SK-N-SH (cell line): Measurements from ENCODE around the gene MARCHF10. TPM values are rescaled to one million over a fixed set of nuclear protein-coding genes. Genes with fewer than 3 reads are reported as not detected.

ENCODE experiments used
- CTCF ChIA-PET: fragments of 300-600, 350-600 bp; formaldehyde crosslinking; extraction: SDS; loops from one replicate; lab custom pipeline; 2021; lab: Yijun Ruan, JAX
- POLR2A ChIA-PET: fragments of 350-600 bp; sonication (Branson Sonifier 250); formaldehyde crosslinking; extraction: SDS; loops from one replicate; lab custom pipeline; 2020; ENCODE audit warnings: antibody characterized with exemption, inconsistent platforms; lab: Yijun Ruan, JAX
- DNase-seq: peaks from one replicate; pipeline ENCODE4 v3.0.0; 2012
- H2AFZ ChIP-seq: fragments of 200-600 bp; sonication (generic); 2 replicates; pipeline ENCODE4 v1.8.1; 2016; ENCODE audit warnings: antibody characterized with exemption, mild to moderate bottlenecking, low read depth
- H3F3A ChIP-seq: fragments of 200-600 bp; sonication (generic); replicated peaks from 2 replicates; pipeline ENCODE3; 2016; ENCODE audit warnings: antibody characterized with exemption, mild to moderate bottlenecking; ENCODE audit not compliant: insufficient read depth
- H3K27ac ChIP-seq, 2 experiments: fragments of 200-500 bp in 1 of 2; fragments of 200-600 bp in 1 of 2; sonication (Bioruptor generic) in 1 of 2; sonication (generic), shearing (Covaris generic) in 1 of 2; 2 replicates each; pipeline versions ENCODE4 v1.5.1 to v1.6.1; 2014 to 2016; ENCODE audit warnings: low read depth in 2 of 2, inconsistent platforms in 1 of 2, low read length in 1 of 2, mild to moderate bottlenecking in 1 of 2, mixed read lengths in 1 of 2
- H3K27me3 ChIP-seq: fragments of 200-600 bp; sonication (generic), shearing (Covaris generic); 2 replicates; pipeline ENCODE4 v1.6.1; 2016; ENCODE audit warnings: mixed run types; ENCODE audit not compliant: insufficient read depth
- H3K36me3 ChIP-seq, 2 experiments: fragments of 200-500 bp in 1 of 2; fragments of 200-600 bp in 1 of 2; sonication (Bioruptor generic) in 1 of 2; sonication (generic) in 1 of 2; replicated peaks in 1 of 2; 2 replicates each; pipeline versions ENCODE3 to v1.5.1; 2014 to 2016; ENCODE audit warnings: low read length in 1 of 2, mild to moderate bottlenecking in 1 of 2; ENCODE audit not compliant: insufficient read depth in 2 of 2, control insufficient read depth in 1 of 2
- H3K4me1 ChIP-seq, 2 experiments: fragments of 200-500 bp in 1 of 2; fragments of 200-600 bp in 1 of 2; sonication (Bioruptor generic) in 1 of 2; sonication (generic), shearing (Covaris generic) in 1 of 2; 2 replicates each; pipeline versions ENCODE4 v1.5.1 to v1.6.1; 2014 to 2016; ENCODE audit warnings: low read depth in 1 of 2, low read length in 1 of 2, mixed run types in 1 of 2; ENCODE audit not compliant: insufficient read depth in 2 of 2, control insufficient read depth in 1 of 2
- H3K4me2 ChIP-seq: fragments of 200-600 bp; sonication (generic), shearing (Covaris generic); 2 replicates; pipeline ENCODE4 v1.6.1; 2017; ENCODE audit warnings: mixed run types
- H3K4me3 ChIP-seq, 2 experiments: fragments of 200-500 bp in 1 of 2; fragments of 200-600 bp in 1 of 2; sonication (Bioruptor generic) in 1 of 2; sonication (generic), shearing (Covaris generic) in 1 of 2; 2 replicates each; pipeline versions ENCODE4 v1.5.1 to v1.8.1; 2014 to 2016; ENCODE audit warnings: low read depth in 2 of 2, inconsistent platforms in 1 of 2, low read length in 1 of 2, mild to moderate bottlenecking in 1 of 2, mixed read lengths in 1 of 2, moderate library complexity in 1 of 2
- H3K79me2 ChIP-seq: fragments of 200-600 bp; sonication (generic); 2 replicates; pipeline ENCODE4 v1.8.1; 2017; ENCODE audit warnings: mild to moderate bottlenecking; ENCODE audit not compliant: insufficient read depth
- H3K9ac ChIP-seq: fragments of 200-600 bp; sonication (generic); 2 replicates; pipeline ENCODE4 v1.6.1; 2017; ENCODE audit warnings: mixed run types
- H3K9me2 ChIP-seq: fragments of 200-600 bp; sonication (generic); 2 replicates; pipeline ENCODE4 v1.6.1; 2017; ENCODE audit warnings: mixed run types
- H3K9me3 ChIP-seq: fragments of 200-600 bp; sonication (generic); 2 replicates; pipeline ENCODE4 v1.6.1; 2017; ENCODE audit warnings: mixed run types, mild to moderate bottlenecking, moderate library complexity
- H4K20me1 ChIP-seq: fragments of 200-600 bp; sonication (generic); 2 replicates; pipeline ENCODE4 v1.6.1; 2017; ENCODE audit warnings: mild to moderate bottlenecking, mixed run types; ENCODE audit not compliant: insufficient read depth
- CHD2 ChIP-seq: fragments of 150-350 bp; IDR thresholded peaks from 2 replicates; pipeline ENCODE4 v1.6.1; 2018; ENCODE audit warnings: low read length; ENCODE audit not compliant: partially characterized antibody
- ELF1 ChIP-seq: IDR thresholded peaks from 2 replicates; pipeline ENCODE4 v1.4.0; 2012
- EP300 ChIP-seq, 2 experiments: IDR thresholded peaks; 2 replicates each; pipeline versions ENCODE4 v1.4.0 to v1.6.1; 2012; ENCODE audit warnings: borderline replicate concordance in 1 of 2, low read depth in 1 of 2, low read length in 1 of 2
- EZH2phosphoT487 ChIP-seq: fragments of 200-600 bp; sonication (generic); IDR thresholded peaks from 2 replicates; pipeline ENCODE4 v1.6.1; 2017; ENCODE audit warnings: low read depth, mixed run types, mild to moderate bottlenecking, antibody characterized with exemption, moderate library complexity, borderline replicate concordance
- FOSL2 ChIP-seq: IDR thresholded peaks from 2 replicates; pipeline ENCODE4 v1.4.0; 2012; ENCODE audit warnings: low read depth, mild to moderate bottlenecking, moderate library complexity, borderline replicate concordance
- FOXJ3 ChIP-seq: sonication (generic); formaldehyde crosslinking; IDR thresholded peaks from 2 replicates; pipeline ENCODE4 v1.5.1; 2020; ENCODE audit warnings: mild to moderate bottlenecking, missing genetic modification reagents
- FOXM1 ChIP-seq: IDR thresholded peaks from 2 replicates; pipeline ENCODE4 v1.4.0; 2012; ENCODE audit warnings: low read depth, mild to moderate bottlenecking
- GATA2 ChIP-seq: sonication (generic); formaldehyde crosslinking; IDR thresholded peaks from 2 replicates; pipeline ENCODE4 v1.5.0; 2020; ENCODE audit warnings: mild to moderate bottlenecking, missing genetic modification reagents
- JUND ChIP-seq: IDR thresholded peaks from 2 replicates; pipeline ENCODE4 v1.4.0; 2012
- MAX ChIP-seq: IDR thresholded peaks from 2 replicates; pipeline ENCODE4 v1.4.0; 2012; ENCODE audit warnings: low read depth
- MEF2A ChIP-seq: IDR thresholded peaks from 2 replicates; pipeline ENCODE4 v1.4.0; 2012; ENCODE audit warnings: low read depth, borderline replicate concordance
- MXI1 ChIP-seq: IDR thresholded peaks from 2 replicates; pipeline ENCODE4 v1.6.1; 2012; ENCODE audit warnings: mild to moderate bottlenecking, low read depth, low read length, improper control_type of control experiment
- NFIC ChIP-seq: IDR thresholded peaks from 2 replicates; pipeline ENCODE4 v1.4.0; 2012; ENCODE audit warnings: borderline replicate concordance
- NRF1 ChIP-seq: IDR thresholded peaks from 2 replicates; pipeline ENCODE4 v1.6.1; 2012; ENCODE audit warnings: low read depth, mild to moderate bottlenecking, low read length
- PBX3 ChIP-seq: IDR thresholded peaks from 2 replicates; pipeline ENCODE4; 2012
- POLR2AphosphoS5 ChIP-seq: IDR thresholded peaks from 2 replicates; pipeline ENCODE4 v1.6.1; 2012; ENCODE audit warnings: low read depth, low read length
- RAD21 ChIP-seq: IDR thresholded peaks from 2 replicates; pipeline ENCODE4 v1.6.1; 2012; ENCODE audit warnings: mild to moderate bottlenecking, low read length
- RCOR1 ChIP-seq: fragments of 150-350 bp; IDR thresholded peaks from 2 replicates; pipeline ENCODE4 v1.6.1; 2017; ENCODE audit warnings: antibody characterized with exemption, low read length
- REST ChIP-seq: IDR thresholded peaks from 2 replicates; pipeline ENCODE4 v1.6.1; 2012; ENCODE audit warnings: mild to moderate bottlenecking, low read depth, low read length, moderate library complexity
- RFX5 ChIP-seq: IDR thresholded peaks from 2 replicates; pipeline ENCODE4 v1.6.1; 2012; ENCODE audit warnings: mild to moderate bottlenecking, improper control_type of control experiment, low read length
- RXRA ChIP-seq: IDR thresholded peaks from 2 replicates; pipeline ENCODE4 v1.4.0; 2012; ENCODE audit warnings: low read depth, mild to moderate bottlenecking, borderline replicate concordance
- SMC3 ChIP-seq: IDR thresholded peaks from 2 replicates; pipeline ENCODE4 v1.6.1; 2012; ENCODE audit warnings: low read depth, low read length, improper control_type of control experiment
- TAF1 ChIP-seq: IDR thresholded peaks from 2 replicates; pipeline ENCODE4 v1.6.1; 2012; ENCODE audit warnings: low read depth, mild to moderate bottlenecking, low read length, moderate library complexity, borderline replicate concordance
- TEAD4 ChIP-seq: IDR thresholded peaks from 2 replicates; pipeline ENCODE4 v1.4.0; 2012; ENCODE audit warnings: mild to moderate bottlenecking, borderline replicate concordance; ENCODE audit not compliant: insufficient read depth
- USF1 ChIP-seq: IDR thresholded peaks from 2 replicates; pipeline ENCODE4 v1.4.0; 2012; ENCODE audit warnings: low read depth, borderline replicate concordance
- YY1 ChIP-seq: IDR thresholded peaks from 2 replicates; pipeline ENCODE4 v1.4.0; 2012; ENCODE audit warnings: low read depth, mild to moderate bottlenecking
- WGBS: methylation state at CpG from one replicate; pipeline ENCODE4 v1.1.6; 2017; ENCODE audit warnings: low lambda C conversion rate; 5-methylcytosine and 5-hydroxymethylcytosine counted together
- polyA plus RNA-seq, 3 experiments: library from polyadenylated mRNA; depleted of rRNA; stranded (reverse); fragments of >200 nt; gene quantifications; 2 replicates each; pipeline ENCODE4 v1.2.3, GENCODE V29; 2012
- TF ChIP-seq, protein P1 (sequence below): fragments of 150-350 bp; IDR thresholded peaks from 2 replicates; pipeline ENCODE4 v1.6.1; 2017; ENCODE audit warnings: antibody characterized with exemption, low read length, low read depth, borderline replicate concordance
- TF ChIP-seq, protein P2 (sequence below): fragments of 150-350 bp; IDR thresholded peaks from 2 replicates; pipeline ENCODE4 v1.6.1; 2016; ENCODE audit warnings: mild to moderate bottlenecking, low read depth, low read length

MARCHF10 gene
- polyA plus RNA-seq, 1 of the 3 experiments (the other 2 are of a cell fraction): 0.16 TPM

- Histone ChIP-seq H3K4me2 (peak overlapping the region; percentile 32), H3K9me2 (no peaks in the 10 kb centered on the region), H3F3A (peaks cover 46% of the 10 kb centered on the region), H3K4me3 (no peak overlapping the region), H2AFZ (no peak overlapping the region), H3K27me3 (no peaks in the 10 kb centered on the region), H3K4me1 (peaks cover 3 to 19% of the 10 kb centered on the region in 2 experiments), H3K9ac (peak overlapping the region; percentile 18; the same call in 1 of the 2 replicates), H3K27ac (peak overlapping the region; percentile 23 to 68; a peak in 3 of 4 replicates), H4K20me1 (no peaks in the 10 kb centered on the region), H3K36me3 (no peaks in the 10 kb centered on the region), H3K9me3 (no peaks in the 10 kb centered on the region), H3K79me2 (no peaks in the 10 kb centered on the region)
- WGBS: 22% methylated on average over 2 of the region's 2 CpGs
- ChIA-PET CTCF (no interaction called here), POLR2A (no interaction called here)
- no peak for DNase-seq
- TF ChIP-seq TEAD4: peak; percentile 92
- peak; percentile 95 for TF ChIP-seq JUND
- peak; percentile 64; the same call in 1 of the 2 replicates for TF ChIP-seq MEF2A
- peak; percentile 84 for TF ChIP-seq PBX3
- peak in 1 of 2 experiments; percentile 97; a peak in 3 of 4 replicates for TF ChIP-seq EP300 (IDR thresholded peaks at IDR 0.05; ENCODE audit: borderline replicate concordance in 1 of 2, low read depth in 1 of 2, low read length in 1 of 2)
- no peak for TF ChIP-seq EZH2phosphoT487
- TF ChIP-seq RFX5: no peak
- TF ChIP-seq MAX: peak; percentile 45; the same call in 1 of the 2 replicates
- TF ChIP-seq FOXJ3 (CRISPR knock-in tag): no peak
- TF ChIP-seq, protein P1, sequence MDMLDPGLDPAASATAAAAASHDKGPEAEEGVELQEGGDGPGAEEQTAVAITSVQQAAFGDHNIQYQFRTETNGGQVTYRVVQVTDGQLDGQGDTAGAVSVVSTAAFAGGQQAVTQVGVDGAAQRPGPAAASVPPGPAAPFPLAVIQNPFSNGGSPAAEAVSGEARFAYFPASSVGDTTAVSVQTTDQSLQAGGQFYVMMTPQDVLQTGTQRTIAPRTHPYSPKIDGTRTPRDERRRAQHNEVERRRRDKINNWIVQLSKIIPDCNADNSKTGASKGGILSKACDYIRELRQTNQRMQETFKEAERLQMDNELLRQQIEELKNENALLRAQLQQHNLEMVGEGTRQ: no peak
- TF ChIP-seq CHD2: no peak
- TF ChIP-seq REST: no peak
- no peak for TF ChIP-seq RCOR1
- no peak for TF ChIP-seq MXI1
- TF ChIP-seq SMC3: no peak
- TF ChIP-seq TAF1: no peak
- no peak for TF ChIP-seq RAD21
- peak; percentile 62; the same call in 1 of the 2 replicates for TF ChIP-seq POLR2AphosphoS5
- TF ChIP-seq FOXM1: no peak; the same call in 1 of the 2 replicates
- peak; percentile 84 for TF ChIP-seq NFIC
- TF ChIP-seq, protein P2, sequence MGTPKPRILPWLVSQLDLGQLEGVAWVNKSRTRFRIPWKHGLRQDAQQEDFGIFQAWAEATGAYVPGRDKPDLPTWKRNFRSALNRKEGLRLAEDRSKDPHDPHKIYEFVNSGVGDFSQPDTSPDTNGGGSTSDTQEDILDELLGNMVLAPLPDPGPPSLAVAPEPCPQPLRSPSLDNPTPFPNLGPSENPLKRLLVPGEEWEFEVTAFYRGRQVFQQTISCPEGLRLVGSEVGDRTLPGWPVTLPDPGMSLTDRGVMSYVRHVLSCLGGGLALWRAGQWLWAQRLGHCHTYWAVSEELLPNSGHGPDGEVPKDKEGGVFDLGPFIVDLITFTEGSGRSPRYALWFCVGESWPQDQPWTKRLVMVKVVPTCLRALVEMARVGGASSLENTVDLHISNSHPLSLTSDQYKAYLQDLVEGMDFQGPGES: no peak
- no peak for TF ChIP-seq USF1
- TF ChIP-seq GATA2 (CRISPR knock-in tag): no peak
- no peak for TF ChIP-seq ELF1
- peak; percentile 93; the same call in 1 of the 2 replicates for TF ChIP-seq RXRA
- peak; percentile 47; the same call in 1 of the 2 replicates for TF ChIP-seq YY1
- TF ChIP-seq FOSL2: peak; percentile 90
- no peak for TF ChIP-seq NRF1
Measured at GRCh38 chr17:62787366-62787765, 20.7 kb downstream of the MARCHF10 start.
